HCEC 1CT (cell line): ENCODE measurements around the gene KIF5B.
"Not testable (repeated sequence)": the region's sequence is repeated elsewhere in the genome, so short reads cannot be mapped to it uniquely, and the experiment has no call there.

Source experiments
- DNase-seq: peaks from one replicate; pipeline ENCODE4 v3.0.0-alpha.2; 2017

The KIF5B gene

DNA sequence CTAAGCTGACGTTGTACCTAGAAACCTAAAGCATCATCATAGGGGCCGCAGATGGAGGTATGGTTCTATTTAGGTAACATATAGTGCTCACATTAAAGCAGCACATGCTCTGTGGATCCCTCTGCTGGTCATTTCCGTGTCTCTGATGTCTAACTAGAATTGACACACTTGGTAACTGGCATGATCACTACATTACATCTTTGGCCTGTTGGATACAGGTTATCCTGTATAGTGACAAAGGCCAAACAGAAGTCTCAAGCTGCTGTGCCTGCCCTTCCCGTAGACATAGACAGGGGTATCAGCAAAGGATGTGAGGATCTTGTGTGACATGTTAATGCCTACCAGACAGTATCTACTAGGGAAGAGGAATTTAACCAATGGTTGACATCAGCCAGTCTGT, 51.2 kb downstream of the KIF5B start:
- DNase-seq = peak; percentile 41

DNA sequence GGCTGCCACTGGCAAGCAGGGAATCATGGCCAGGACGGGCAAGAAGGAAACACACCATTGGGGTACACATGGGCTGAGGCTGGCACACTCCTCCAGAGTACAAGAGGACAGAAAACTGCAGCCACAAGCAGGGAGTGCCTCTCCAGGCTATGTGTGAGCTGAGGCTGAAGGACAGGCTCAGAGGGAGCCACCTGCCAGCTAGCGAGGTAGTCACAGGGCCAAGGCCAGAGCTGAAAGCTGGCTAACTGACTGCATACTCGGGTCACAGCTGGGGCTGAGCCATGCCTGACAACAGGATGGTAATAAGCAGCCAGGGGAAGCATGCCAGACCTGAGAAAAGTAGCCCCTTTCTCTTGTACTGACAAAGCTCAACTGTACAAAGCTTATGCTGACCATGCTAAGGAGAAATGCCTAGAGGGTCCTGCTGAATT, 52.0 kb downstream of the KIF5B start:
- no peak for DNase-seq

DNA sequence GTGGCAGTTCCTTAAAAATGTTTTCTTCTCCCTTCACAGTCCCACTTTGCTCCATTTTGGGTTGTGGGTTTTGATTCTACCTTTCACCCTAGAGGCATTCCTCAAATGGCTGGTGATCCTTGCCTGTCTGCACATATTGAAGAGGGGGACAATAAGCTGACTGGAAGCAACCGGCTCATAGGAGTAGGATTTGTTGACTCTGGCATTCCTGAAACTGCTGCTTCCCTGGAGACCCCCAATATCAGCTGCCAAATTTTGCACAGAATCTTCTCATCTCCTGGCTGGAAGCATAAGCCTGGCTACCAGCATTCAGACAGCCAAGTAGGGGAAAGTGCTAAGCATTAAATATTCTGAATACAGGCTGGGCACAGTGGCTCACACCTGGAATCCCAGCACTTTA, 53.7 kb downstream of the KIF5B start:
- DNase-seq = no peak

DNA sequence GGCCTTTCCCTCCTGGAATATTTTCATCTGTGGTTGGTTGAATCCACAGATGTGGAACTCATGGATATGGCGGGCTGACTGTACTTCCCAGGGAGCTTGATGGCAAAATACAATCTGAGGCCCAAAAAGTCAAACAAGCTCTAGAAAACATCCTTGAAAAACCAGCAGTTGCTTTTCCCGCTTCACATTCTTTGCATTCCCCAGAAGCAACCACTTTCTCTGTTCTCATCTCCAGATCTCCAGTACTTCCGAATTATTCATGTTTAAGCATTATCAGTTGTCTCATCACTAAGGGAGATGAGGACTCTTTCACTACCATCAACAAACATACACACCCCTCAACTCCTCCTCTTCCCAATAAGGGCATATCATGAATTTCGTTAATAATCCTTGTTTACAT, 55.3 kb downstream of the KIF5B start:
- peak; percentile 31 for DNase-seq

DNA sequence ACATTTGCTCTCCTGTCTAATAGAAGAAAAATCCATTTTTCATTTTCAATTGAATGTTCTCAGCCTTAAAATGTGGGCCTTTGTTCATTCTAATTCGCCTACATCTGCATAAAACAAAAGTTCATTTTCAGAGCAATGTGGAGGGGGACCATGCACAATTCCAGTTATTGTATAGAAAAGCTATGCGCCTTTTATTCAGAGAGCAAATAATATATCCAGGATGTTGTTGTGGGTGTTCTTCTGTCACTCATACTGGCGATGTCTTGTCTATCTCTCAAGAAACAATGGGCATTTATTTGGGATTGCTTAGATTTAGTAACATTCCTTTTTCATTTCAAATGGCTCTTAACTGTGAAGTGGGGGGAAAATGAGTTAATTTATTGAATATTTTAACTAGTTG, 56.4 kb downstream of the KIF5B start:
- DNase-seq = no peak

DNA sequence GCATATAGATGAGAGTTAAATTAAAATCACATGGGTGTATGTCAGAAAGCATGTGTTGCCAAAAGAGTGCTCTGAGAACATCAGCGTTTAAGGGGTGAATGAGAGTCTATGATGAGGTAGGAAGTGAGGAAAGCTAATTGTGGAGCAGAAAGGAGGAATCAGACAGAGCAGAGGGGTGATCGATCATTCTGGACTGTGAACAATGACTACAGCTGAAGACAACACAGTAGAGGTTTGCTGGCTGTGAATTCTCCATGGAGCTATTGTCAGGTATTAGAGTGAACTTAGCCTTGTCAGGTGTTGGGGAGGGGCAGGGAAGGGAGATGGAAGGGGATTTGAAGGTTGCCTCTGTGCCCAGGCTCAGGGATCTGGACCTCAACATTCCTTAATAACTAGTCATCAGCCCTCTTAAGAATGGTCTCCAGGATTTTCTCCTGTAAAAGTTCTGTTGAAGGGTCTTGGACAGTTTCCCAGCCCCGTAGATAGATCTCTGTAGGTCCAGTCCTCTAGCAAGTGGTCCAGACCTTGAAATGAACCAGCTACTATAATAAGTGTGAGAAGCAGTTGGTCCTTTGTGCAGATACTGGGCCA, 57.1 kb downstream of the KIF5B start:
- DNase-seq = no peak

DNA sequence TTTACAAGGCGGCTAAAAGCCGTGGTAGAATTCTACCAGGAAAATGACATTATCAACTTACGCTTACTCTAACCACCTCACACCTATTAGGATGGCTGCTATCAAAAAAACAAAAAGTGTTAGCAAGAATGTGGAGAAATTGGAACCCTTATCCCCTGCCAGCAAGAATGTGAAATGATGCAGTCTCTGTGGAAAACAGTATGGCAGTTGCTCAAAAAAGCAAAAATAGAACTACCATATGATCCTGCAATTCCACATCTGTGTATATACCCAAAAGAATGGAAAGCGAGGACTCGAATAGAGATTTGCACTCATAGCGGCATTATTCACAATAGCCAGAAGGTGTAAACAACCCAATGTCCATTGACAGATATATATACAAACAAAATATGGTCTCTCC, 61.3 kb downstream of the KIF5B start:
- no peak for DNase-seq

DNA sequence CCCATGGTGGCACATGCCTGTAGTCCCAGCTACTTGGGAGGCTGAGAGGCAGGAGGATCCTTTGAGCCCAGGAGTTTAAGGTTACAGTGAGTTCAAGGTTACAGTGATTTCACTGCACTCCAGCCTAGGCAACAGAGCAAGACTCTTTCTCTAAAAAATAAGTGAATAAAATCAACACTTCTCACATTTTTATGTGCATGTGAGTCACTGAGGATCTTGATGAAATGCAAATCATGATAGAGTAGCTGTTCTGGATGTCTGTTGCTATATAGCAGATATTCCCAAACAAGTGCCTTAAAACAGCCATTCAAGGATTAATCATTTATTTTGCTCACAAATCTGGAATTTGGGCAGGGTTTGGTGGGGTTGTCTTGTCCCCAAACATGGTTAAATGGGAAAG, 65.3 kb downstream of the KIF5B start:
- DNase-seq = no peak

DNA sequence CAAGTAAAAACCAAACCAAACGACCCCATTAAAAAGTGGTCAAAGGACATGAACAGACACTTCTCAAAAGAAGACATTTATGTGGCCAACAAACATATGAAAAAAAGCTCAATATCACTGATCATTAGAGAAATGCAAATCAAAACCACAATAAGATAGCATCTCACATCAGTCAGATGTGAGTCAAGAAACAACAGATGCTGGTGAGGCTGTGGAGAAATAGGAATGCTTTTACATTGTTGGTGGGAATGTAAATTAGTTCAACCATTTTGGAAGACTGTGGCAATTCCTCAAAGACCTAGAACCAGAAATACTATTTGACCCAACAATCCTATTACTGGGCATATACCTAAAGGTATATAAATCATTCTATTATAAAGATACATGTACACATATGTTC, 68.4 kb downstream of the KIF5B start:
- not testable (repeated sequence) for DNase-seq

DNA sequence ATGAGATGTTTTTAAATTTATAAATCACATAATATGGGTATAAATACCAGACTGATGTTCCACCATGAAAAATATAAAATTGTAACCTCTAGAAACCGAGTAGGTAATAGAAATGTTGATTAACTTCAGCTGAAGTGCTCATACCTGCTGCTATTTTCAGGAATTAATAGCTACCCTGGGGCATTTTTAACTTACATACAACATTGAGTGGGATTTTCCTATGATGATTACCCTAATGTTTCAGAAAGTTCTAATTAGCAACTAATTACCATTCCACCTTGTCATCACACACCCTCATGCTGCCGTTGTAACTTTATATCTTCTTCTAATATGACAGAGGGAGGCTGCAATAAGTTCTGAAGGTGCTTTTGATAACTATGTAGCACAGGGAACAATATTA, 74.1 kb downstream of the KIF5B start:
- DNase-seq = no peak

DNA sequence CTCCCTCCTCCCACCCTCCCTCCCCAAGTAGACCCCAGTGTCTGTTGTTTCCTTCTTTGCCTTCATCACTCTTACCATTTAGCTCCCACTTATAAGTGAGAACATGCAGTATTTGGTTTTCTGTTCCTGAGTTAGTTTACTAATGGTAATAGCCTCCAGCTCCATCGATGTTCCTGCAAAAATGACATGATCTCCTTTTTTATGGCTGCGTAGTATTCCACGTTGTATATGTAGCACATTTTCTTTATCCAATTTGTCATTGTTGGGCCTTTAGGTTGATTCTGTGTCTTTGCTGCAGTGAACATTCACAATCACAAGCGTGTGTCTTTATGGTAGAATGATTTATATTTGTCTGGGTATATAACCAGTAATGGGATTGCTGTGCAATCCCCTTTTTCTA, 75.8 kb downstream of the KIF5B start:
- DNase-seq = no peak

DNA sequence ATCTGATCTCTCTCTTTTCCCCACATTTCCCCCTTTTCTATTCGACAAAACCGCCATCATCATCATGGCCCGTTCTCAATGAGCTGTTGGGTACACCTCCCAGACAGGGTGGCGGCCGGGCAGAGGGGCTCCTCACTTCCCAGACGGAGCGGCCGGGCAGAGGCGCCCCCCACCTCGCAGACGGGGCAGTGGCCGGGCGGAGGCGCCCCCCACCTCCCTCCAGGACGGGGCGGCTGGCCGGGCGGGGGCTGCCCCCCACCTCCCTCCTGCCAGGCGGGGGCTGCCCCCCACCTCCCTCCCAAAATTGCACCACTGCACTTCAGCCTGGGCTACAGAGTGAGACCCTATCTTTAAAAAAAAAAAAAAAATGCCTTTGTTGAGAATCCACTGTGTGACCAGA, 77.2 kb downstream of the KIF5B start:
- DNase-seq = not testable (repeated sequence)

DNA sequence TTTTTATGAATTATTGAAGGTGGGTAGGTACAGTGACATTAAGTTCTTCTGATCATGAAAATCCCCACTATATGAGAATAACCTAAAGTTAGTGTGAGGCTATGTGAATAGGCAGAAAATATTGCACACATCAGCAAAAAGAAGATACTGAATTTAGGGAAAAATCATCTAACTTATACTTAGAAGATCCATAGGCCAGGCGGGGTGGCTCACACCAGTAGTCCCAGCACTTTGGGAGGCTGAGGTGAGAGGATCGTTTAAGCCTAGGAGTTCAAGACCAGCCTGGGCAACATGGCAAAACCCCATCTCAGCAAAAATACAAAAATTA, 78.1 kb downstream of the KIF5B start:
- no peak for DNase-seq

DNA sequence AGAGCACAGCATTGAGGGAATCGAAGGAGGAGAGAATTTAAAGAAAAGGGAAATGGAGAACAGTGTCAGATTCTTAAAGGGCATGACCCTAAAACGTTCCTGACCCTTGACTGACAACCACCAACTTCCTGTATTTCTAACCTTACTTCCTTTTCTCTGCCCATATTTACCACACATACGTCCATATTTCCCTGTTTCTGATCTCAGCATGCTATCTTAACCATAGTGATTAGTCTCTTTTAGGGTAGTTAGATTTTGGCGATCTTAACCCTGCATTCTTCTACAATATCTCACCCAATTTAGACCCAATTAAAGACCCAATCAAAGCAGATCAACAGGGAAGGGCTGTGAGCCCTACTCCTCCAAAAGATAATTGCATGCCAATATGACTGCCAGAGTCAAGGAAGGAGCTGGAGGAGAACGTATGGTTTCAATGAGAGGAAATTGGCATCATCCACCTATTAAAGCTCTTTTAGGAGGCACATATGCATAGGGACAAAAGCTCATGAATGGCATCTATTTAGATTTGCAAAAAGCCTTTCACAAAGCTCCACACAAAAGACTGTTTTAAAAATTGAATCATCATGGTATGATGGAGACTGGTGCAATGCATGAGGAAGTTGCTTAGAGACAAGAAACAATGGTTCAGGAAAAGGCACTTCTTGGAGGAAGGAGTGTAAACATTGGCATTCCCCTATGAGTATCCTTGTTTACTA, 78.6 kb downstream of the KIF5B start:
- peak; percentile 53 for DNase-seq

DNA sequence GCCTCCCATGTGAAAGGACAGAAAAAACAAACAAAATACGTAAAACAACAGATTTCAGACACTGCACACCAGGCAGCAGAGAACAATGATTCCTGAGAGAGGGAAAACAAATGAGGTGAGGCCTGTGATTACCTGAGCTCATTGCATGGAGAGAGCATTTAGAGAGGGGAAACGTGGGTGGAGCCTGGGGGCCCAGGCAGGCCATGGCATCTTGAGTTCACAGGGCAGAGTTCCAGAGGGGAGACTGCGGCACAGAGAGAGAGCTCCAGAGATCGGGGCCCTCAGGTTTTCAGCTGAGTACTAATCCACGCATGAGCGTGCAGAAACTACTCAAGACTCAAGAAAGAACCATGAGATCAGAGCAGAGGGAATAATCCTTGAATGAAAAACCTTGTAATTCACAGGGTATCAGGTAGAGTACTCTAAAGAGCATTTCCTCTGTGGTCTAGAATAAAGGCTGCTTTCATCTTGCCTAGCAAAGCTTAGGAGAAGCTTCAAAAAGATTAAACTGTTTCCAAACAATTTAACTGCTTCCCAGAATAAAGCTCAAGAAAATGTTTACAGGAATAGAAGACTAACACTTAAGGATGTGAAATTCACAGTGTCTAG, 81.0 kb downstream of the KIF5B start:
- DNase-seq = no peak

DNA sequence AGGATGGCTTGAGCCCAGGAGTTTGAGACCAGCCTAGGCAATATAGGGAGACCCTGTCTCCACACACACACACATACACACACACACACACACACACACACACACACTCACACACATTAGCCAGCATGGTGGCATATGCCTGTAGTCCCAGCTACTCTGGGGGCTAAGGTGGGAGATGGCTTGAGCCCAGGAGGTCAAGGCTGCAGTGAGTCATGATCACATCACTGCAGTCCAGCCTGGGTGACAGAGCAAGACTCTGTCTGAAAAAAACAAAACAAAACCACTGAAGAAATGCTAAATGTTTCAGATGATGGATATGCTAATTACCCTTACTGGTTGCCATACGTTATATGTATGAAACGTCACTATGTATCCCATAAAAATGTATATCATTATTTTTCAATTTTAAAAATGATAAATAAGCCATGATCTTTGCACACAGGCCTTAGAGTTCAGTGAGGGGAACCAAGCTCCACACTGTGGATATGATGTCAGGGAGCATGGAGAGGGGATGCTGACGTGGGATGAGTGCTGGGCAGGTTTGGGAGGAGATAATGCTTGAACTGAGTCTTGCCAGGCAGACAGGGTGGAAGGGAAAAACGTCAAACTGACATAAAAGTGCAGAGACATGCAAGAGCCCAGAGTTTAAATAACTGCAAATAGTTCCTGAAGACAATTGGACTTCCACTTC, 81.6 kb downstream of the KIF5B start:
- DNase-seq = peak; percentile 18

DNA sequence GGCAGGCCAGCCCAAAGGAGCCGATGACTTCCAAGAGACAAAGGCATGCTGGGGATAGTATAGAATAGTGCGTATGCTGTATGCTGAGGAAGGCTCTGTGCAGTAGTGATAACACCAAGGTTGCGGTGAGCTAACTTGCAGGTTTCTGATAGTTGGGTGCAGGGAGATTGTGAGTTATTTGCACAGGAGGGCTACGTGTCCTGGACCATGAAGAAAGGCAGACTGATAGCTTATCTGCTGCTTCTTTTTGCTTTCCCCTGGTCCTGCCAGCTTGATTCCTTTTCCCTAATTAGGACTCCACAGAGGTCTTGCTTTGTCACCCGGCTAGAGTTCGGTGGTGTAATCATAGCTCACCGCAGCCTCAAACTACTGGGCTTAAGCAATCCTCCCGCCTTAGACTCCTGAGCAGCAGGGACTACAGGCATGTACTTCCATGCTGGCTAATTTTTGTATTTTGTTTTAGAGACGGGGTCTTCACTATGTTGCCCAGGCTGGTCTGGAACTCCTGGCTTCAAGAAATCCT, 83.6 kb downstream of the KIF5B start:
- no peak for DNase-seq

DNA sequence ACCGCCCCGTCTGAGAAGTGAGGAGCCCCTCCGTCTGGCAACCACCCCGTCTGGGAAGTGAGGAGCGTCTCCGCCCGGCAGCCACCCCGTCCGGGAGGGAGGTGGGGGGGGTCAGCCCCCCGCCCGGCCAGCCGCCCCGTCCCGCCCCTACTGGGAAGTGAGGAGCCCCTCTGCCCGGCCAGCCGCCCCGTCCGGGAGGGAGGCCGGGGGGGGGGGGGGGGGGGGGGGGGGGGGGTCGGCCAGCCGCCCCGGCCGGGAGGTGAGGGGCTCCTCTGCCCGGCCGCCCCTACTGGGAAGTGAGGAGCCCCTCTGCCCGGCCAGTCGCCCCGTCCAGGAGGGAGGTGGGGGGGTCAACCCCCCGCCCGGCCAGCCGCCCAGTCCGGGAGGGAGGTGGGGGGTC, 86.4 kb downstream of the KIF5B start:
- DNase-seq = not testable (repeated sequence)

DNA sequence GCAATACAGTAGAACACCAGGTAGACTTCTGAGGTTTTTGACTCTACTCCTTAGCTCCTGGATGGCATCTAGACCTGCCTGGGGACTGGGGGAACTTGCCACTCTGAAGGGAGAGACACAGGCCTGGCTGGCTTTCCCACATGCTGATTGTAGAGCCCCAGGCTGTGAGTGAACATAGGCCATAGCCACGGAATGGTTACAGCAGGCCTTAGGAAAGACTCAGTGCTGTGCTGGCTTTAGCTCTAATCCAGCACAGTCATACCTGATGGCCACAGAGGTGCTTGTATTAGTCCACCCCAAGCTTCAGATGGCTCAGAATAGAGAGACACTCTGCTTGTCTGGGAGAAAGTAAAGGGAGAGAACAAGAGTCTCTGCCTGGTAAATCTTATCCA, 92.6 kb downstream of the KIF5B start:
- DNase-seq = no peak

DNA sequence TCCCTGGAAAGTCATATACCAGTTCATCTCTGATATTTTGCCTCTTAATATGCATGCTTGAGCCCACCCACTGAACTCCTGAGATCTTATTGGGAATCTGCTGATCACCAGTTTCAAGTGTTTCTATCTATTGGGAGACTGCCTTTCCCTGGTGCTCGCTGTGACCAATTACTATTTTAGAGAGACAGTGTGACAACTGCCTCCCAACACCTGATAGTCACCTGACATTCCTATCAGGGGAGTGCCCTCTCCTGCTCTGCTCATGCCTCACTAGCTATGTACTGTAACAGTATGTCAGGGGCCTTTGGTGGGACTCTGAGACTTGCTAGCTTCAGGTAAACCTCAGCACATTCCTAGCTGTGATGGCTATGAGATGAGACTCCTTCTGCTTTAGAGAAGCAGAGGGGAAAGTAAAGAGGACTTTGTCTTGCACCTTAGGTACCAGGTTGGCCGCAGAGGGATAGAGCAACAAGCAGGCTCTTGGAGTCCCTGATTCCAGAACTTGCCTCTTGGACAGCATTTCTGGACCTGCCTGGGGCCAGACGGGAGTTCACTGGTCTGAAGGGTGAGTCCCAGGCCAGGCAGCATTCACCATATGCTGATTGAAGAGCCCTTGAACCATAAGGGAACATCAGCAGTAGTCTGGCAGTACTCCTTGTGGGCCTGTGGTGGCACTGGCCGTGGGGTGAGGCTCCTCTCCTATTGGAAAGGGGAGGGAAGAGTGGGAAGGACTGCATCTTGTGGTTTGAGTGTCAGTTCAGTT, 93.2 kb downstream of the KIF5B start:
- no peak for DNase-seq

DNA sequence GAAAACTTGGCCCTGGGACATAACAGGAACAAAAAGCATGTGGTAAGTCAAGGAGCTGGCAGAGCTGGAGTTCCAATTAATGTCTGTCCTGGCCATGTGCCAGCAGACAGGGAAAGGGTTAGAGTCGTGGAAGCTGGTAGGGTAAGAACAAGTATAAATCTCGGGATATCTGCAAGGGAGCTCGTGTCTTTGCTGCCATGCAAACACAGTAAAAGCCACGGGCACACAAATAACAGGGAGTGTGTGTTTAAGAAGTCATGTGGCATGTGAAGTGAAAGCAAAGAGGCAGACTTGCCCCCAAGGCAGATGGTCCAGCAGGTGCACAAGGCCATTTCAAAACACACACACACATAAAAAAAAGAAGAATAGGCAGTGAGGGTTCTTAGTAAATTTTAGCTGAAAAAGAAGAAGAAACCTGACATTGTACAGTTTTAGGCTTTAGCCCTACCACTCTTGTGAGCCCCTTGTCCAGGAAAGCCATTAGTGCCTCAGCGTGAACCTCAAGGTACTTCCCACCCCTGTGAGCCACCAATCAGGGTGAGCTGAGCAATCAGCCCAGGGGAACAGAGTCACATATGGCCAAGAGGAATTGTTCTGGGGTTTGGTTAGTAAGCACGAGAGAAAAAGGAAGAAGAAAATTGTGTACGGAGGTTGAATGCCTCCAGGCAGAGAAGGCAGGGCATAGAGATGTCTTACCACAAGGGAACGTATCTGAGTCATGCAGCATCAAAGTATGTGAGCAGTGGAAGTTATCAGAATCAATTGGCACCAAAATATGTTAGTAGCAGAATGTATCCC, 94.7 kb downstream of the KIF5B start:
- DNase-seq = peak; percentile 28

DNA sequence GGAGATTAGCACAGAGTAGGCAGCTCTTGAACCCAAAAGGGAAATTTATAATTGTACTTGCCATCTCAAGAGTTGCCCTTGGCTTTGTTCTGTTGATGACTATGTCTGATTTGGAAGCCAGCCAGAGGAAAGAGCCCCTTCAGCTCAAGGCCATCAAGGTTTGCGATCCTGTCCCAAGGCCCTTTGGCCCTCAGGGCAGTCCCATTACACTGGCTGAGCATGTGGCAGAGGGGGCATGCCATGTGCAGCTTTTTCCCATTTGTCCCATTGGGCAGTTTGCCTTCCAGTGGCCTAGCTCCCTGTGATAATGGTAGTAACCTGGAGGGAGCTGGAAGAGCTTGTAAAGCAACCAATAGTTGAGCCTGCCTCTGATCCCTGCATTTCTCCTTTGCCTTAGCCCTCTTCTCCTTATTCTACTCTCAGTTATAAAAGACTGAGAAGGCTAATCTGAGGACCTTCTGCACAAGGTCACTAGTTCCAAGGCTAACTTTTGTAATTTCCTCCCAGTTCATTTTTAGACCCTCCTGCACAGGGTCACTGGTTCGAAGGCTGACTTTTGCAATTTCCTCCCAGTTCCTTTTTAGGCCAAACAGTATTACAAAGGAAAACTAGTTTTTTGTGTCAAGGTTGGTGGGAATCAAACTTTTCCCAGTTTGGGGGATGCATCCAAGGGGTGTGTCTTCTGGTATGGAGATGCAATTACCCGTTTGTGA, 96.6 kb downstream of the KIF5B start:
- DNase-seq = no peak
